GM19023 (cell line): ENCODE measurements around the gene SUSD2.
"Not testable (repeated sequence)": the region's sequence is repeated elsewhere in the genome, so short reads cannot be mapped to it uniquely, and the experiment has no call there.

Experiments
- ATAC-seq: cut with Tn5 transposase; IDR thresholded peaks from one replicate; pipeline ENCODE4 v1.9.1; 2021; ENCODE audit warnings: mild to moderate bottlenecking, moderate library complexity; ENCODE audit not compliant: unreplicated experiment

SUSD2 gene, protein sequence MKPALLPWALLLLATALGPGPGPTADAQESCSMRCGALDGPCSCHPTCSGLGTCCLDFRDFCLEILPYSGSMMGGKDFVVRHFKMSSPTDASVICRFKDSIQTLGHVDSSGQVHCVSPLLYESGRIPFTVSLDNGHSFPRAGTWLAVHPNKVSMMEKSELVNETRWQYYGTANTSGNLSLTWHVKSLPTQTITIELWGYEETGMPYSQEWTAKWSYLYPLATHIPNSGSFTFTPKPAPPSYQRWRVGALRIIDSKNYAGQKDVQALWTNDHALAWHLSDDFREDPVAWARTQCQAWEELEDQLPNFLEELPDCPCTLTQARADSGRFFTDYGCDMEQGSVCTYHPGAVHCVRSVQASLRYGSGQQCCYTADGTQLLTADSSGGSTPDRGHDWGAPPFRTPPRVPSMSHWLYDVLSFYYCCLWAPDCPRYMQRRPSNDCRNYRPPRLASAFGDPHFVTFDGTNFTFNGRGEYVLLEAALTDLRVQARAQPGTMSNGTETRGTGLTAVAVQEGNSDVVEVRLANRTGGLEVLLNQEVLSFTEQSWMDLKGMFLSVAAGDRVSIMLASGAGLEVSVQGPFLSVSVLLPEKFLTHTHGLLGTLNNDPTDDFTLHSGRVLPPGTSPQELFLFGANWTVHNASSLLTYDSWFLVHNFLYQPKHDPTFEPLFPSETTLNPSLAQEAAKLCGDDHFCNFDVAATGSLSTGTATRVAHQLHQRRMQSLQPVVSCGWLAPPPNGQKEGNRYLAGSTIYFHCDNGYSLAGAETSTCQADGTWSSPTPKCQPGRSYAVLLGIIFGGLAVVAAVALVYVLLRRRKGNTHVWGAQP

DNA sequence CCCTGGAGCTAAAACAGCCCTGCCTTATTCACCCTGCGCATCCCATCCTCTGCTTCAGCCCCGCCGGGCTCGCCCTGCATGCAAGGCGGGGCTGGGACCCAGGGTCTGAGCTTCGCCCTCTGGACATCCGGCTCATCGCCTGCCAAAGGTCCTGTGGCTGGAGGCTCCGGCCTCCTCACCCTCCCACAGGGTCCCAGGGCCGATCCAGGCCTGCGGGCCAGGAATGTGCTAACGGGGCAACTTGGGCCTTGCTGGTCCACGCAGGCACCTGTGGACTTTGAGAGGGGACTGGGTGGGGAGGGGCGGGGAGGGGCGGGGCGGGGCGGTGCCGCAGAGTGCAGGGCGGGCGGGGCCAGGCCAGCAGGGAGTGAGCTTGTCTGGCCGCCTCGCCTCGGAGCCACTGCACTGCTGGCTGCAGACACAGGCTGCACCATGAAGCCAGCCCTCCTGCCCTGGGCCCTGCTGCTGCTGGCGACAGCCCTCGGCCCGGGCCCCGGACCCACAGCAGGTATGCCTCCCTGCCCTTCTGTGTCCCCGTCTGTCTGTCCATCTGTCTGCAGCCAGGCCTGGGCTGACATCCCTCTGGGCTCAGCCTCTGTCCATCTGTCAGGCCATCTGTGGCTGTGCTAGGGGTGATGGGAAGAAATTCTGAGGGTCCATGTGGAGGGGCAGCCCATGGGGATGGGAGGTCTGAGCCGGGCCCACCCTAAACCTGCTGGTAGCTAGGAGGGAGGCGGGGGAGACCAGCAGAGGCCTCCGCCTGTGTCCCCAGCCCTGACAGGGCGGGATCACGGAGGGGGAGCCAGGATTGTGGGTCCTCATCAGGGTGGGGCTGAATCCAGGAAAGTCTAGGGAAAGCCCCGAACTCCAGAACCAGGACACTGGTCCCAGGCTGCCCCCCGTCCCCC lies at the start of gene SUSD2:
SUSD2 (plus strand) TSS at position 400 of the 908 bp plus-strand sequence; CDS start at position 433, 33 bp downstream.
- no peak for ATAC-seq

DNA sequence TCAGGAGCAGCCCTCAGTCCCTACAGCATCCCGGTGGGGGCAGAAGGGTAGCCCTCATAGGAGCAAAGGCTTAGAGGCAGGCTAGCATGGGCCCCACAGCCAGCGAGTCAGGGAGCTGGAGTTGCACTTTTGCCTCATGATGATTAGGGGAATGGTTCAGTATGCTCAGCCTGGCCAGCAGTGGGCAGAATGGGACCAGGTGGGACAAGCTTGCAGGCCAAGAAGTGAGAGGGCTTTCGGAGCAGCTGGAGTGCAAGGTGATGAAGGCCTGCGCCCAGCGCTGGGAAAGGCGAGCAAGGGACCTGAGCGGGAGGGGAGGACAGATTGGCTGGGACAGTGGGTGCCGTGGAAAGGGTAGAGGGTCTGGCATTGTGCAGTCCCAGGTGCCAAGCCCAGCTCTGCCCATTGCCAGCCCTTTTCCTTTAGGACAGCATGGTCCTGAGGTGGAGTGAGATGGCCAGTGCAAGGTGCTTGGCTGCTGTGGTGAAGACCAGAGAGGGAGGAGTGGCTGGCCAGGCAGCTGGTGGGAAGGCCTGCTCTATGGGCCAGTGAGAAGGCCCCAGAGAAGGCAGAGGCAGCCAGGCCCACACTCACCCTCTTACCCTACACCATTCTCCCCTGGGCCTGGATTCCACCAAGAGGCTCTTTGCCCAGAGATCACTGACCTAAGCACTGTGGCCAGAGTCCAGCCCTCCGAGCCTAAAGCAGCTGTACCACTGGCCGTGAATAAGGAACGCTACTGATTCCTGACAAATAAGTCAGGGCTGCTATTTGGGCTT lies 47.9 kb upstream of the SUSD2 start:
- ATAC-seq = no peak

DNA sequence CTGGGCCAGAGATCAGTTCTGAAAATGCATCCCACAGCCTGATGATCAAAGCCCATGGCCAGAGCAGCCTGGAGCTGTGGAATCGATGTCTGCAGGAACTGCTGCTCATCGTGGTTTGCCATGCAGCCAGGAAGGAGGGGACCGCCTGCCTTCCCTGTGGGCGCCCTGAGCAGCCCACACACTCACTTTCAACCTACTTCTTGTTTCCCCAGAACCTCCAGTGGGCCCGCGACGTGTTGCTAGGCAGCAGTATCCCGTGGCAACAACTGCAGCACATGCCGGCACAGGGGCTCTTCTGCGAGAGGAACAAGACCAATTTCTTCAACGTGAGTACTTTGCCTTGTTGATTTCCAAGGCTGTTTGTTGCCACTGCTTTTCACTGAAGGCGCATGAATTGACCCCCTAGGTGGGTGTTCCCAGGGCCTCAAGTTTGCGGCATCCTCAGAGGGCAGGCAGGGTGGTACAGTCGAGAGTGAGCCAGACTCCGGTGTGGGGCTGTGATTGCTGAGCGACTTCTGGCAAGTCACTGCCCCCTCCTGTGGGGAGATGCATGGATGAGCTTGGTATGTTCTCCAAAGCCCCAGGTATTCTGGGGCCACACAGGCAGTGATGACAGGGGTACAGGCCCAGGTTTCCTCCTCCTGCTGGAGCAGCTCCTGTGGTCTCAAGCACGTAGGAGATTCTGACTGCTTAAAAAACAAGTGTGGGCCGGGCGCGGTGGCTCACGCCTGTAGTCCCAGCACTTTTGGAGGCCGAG lies 47.0 kb upstream of the SUSD2 start:
- no peak for ATAC-seq

DNA sequence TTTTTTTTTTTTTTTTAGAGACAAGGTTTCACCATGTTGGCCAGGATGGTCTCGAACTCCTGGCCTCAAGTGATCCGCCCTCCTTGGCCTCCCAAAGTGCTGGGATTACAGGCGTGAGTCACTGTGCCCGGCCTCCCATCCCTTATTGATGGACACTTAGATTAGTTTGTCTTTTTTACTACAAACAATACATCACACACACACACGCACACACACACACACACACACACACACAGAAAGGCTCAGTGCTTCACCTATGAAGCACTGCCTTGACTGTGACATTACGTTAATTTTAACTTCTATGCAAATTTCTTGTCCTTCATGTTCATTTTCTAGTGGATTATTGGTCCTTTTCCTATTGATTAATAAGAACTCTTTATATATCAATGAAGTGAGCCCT lies 44.8 kb upstream of the SUSD2 start:
- not testable (repeated sequence) for ATAC-seq

DNA sequence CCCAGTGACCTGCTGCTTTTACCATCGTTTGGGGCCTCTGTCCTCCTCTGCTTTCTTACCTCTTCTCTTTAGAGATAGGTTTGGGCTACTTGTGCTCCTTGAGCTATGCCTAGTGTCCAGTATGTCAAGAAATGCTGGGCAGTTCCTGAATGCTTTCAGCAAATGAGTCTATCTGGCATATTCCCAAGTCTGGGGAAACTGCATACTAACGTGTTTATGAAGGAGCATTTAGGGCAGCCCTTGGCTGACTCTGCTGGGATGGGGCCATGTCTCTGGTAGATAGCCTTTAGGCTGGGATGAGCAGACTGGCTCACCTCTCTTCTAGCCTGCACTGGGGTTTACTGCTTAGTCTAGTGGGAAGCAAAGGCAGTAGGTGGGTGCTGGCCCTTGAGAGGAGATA lies 43.7 kb upstream of the SUSD2 start:
- no peak for ATAC-seq

DNA sequence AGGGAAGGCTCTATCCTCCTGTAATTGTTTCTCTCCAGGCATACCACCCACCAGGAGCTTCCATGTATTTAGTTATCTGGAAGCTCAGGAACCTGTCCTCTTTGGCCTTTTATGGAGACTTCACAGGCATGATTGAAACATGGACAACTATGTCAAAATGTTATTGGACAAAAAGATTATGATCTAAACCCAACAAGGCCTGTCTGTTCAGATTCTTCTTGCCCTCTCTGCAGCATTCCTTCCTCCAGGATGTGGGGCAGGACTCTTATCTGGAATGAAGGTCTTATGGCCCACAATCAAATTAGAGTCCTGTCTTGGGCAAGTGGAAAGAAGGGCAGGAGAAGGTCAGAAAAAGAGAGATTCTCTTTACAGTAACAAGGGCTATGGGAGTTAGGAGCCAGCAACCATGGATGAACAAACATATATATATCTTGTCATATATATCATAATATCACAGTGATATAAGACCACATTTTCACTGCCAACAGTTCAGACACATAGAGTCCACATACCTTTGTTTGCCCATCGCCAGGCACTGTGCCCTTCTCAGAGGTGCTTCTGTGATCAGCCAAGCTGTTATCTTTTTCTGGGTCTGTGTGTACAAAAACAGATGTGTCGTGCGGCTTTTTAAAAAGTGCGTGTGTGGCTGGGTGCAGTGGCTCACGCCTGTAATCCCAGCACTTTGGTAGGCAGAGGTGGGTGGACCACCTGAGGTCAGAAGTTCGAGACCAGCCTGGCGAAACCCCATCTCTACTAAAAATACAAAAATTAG lies 42.5 kb upstream of the SUSD2 start:
- no peak for ATAC-seq

DNA sequence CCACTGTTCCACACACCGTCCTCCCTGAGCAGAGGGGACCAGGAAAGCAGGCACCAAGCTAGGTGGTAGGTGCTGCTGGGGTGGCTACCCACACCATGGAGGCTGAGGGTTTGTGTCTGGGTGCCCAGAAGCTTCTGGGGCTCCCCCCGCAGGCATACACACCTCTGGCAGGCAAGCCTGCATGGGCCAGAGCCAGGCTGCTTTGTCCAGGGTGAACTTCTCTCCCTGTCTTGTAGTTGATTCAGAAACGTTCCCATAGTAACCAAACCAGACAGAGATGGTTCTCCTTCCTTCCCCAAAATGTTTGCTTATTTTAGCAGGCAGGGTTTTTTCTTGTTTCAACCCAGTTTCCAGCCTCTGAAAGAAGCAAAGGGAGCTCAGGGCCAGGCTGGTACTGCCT lies 40.9 kb upstream of the SUSD2 start:
- no peak for ATAC-seq

DNA sequence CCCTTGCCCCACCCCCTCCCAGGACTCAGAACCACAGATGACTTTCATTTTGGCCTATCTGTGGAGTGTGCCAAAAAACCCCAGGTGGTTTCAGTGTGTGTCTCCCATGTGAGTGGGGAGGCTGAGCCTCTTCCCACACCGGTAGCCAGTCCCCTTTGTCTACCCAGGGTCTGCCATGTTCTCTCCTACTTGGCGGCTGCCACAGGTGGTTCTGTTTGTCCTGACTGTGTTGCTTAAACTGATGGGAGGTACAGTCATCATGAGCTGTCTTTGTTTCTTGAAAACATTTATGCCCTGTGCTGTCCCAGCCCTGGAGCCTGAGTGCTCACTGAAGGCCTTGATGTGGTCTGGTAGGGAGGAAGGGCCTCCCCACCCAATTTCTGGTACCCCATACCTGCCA lies 39.7 kb upstream of the SUSD2 start:
- no peak for ATAC-seq

DNA sequence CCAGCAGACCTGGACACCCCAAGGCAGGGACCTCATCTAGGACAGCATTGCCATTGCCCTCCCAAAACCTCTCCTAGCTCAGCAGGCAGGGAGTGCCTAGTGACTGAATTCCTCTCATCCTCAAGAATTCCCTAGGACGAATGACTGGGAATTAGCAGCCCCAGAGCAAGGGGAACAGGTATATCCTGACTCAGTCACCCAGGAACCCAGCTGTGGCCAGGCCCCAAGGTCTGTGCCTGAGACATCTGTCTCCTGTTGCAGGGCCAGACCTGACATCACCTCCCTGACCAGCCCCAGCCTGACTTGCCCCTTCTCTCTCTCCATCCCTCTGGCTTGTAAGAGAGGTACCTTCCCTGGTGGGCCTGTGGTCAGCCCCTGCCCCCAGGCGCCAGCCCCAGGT lies 39.0 kb upstream of the SUSD2 start:
- no peak for ATAC-seq

DNA sequence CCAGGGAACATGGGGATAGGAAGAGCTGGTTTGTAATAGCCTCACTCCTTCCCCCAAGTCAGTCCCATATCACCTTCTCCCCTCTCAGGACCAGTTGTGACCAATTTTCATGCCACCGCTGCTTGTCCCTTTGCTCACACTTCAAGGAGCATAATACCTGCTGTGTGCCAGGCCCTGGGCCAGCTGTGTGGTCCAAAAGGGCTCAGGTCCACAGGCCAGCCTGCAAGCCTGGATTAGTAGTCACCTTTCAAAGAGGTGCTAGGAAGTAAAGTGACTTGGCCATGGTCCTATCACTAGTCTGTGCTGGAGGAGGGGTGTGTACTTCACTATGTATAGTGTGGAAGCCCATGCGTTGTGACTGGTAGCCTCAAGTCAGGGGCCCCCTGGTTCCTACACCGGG lies 38.5 kb upstream of the SUSD2 start:
- no peak for ATAC-seq

DNA sequence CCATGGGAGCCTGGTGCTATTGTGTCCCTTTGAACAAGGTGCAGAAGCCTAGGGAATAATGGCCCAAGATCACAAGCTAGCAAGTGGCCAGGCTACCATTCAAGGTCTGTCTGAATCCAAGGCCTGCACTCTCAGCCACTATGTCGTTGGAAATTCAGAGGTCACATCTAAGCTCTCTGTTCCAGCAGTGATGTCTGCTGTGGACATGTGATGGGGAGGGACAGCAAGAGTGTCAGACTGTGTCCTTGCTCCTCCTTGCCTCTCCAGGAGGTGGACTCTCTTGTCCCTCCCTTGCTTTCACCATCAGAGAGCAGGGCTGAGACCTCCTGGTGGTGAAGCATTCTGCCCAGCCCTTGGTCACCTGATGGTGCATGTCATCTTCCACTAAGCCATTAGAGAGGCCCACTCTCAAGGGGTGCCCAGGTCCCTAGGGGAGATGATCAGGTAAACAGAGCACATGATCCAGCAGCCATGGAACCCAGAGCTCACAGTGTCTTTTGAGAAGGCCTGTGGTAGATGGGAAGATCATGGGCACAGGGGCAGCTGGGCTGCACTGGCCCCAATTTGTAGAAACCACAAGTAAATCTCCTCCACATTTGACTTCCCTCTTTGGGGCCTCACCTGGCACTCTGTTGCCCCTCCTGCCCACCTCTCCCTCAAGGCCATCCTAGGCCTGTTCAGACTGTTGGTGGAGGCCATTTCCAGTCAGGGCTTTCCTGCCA lies 37.1 kb upstream of the SUSD2 start:
- ATAC-seq = no peak

DNA sequence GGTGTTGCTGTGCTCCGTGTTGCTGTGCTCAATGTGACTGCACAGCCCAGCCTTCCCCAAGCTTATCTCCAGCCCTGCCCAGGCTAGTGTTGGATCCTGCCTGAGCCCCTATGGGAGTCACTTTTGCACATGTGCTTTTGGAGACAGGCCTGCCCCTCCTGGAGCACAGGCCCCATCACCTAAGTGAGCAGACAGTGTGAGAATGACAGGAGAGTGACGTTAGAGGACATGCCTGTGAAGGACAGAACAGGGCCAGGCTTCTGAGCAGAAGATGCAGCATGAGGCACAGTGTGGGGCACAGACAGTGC lies 36.6 kb upstream of the SUSD2 start:
- no peak for ATAC-seq

DNA sequence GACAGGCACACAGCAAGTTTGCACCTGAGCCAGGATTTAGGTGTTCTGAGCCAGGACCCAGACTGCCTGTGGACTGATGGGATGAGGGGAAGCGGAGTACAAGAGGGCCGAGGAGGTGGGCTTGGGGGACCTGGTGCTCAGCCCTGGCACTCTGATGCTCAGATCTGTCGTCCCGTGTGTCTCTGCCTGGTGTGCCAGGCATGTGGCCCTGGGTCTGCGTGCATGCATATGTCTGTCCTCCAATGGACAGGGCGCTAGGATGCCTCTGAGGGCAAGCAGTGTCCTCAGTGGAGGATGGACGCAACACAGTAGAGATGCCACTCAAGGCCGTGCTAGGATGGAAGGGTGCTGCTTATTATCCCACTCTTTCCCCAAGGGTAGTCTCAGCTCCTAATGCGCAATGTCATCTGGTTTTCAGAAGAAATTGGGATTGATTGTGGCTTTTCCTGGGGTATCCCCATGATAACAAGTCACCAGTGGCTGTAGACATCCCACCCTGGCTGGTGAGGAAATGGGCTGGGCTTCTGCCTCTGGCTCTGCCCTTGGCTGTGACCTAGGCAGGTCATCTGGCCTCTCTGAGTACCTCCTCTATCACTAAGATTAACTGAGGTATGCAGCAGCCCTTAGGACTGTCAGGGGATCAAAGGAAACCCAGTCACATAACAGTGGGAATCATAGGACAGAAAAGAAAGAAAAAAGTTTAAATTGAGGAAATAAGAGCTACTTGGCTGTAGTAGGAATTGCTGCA lies 35.7 kb upstream of the SUSD2 start:
- no peak for ATAC-seq

DNA sequence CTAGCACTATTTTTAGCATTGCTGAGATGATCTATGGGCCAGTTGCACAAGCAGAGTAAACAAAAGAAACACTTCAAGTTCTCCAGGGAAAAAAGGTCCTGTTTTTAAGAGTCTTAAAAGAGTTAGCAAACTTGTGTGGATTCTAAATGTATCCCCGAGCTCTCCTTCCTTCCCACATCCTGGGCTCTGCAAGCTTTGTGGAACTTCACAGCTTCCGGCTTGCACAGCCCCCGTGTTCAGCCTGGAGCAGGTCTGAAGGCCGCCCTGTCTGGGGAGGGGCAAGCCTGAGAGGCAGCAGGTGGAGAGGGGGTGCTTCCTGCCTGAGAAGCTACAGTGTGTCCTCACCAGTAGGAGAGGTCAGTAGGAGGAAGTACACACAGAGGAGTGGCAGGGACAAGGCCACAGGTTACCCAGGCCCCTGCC lies 35.1 kb upstream of the SUSD2 start:
- ATAC-seq = peak; percentile 49

DNA sequence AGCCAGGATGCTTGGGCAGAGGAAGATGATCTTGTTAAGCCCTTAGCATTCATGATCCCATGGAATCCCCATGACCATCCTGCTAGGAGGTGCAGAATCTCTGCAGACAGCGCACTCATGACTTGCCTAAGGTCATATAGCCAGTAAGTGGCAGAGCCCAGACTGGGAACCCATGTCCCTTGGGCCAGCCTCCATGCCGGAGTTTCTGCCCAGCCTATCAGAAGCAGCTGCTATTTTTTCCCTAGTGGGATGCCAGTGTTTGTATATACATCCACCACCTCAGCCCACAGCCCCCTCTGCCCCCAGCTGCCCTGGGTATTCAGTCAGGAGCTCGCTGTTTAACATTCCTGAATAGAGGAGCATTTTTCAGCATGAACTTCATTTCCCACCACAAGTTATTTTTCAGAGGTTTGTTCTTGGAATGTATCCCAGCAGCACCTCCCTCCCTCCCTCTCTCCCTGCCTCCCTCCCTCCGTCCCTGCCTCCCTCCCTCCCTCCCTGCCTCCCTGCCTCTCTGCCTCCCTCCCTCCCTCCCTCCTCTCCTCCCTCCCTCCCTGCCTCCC lies 34.4 kb upstream of the SUSD2 start:
- ATAC-seq = no peak

DNA sequence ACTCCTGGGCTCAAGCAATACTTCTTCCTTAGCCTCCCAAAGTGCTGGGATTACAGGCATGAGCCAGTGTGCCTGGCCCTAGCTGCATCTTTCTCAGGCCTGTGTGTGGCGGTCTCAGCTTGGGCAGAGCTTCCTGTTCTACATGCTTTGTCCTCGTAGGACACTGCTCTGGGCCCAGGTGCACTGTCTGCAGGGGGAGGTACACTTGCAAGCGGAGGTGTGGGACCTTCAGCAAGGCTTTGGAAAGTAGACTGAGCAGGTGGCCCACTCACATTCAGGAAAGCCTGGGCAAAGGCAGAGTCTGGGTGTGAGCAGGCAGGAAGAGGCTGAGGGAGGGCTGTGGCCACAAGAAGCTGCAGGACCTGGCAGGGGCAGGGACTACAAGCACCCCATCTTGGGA lies 33.6 kb upstream of the SUSD2 start:
- no peak for ATAC-seq
